NCI-H1694 treated with DMSO at 0.1 percent for 48 hours (cell line): ENCODE measurements around the gene GPBAR1.
"Not testable (repeated sequence)": the region's sequence is repeated elsewhere in the genome, so short reads cannot be mapped to it uniquely, and the experiment has no call there.

Experiments
- DNase-seq: peaks from one replicate; lab custom pipeline; 2025; lab: John Stamatoyannopoulos, UW

The GPBAR1 gene

DNA sequence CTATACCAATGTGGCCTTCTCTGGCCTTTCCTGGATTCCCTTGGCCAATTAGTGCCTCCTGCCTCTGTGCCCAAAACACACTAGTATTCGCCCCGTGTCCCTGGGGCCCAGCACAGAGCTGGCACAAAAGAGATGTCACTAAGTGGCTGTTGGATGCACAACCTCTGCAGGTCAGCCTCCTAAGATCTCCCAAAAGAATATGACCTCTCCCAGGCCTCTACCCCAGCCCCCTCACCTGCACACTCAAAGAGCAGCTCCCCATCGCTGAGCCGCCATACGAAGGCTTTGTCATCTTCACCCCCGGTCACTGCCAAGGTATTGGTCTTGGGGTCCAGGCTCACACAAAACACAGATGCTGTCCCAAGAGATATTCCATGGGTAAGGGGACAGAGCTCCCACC, 6.4 kb downstream of the GPBAR1 start:
- no peak for DNase-seq

DNA sequence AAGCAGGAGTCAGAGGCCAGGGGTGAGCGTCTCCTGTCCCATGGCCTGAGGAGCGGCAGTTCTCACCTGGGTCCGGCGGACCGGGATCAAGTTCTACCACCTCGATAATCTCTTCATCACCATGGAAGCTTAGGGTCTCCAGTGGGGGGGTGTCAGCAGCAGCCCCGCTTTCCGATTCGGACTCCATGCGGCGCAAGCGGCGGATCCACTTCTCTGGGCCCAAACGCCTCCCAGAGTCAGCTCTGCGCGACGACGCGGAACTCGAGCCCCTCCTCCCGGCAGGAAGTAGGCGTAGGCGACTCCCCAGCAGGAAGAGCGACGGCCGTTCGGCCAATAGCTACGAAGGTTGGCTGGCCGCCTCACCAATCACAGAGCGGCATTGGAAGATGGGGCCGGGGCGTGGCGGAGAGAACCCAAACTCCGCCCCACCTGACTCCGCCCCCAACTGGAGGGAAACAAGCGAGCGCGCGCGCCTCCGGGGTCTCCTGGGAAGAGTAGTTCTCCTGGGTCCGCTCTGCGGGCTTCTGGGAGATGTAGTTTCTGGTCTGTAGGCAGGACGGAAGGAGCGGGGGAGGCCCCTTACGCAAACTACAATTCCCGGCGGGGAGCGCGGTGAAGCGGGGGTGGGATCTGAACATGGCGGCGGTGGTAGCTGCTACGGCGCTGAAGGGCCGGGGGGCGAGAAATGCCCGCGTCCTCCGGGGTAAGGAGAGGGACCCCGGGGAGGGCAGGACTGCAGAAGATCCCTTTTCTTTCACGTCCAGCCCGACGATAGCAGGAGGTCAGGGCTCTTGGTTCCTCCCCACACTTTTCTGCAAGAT, 9.3 kb downstream of the GPBAR1 start, which contains the start of the genes AAMP and PNKD:
Gene AAMP, minus strand, starts transcription at position 238 of the 821 bp plus-strand sequence. Its CDS starts 51 bp downstream, at position 187.
Gene PNKD, plus strand, starts transcription at position 620 of the 821 bp plus-strand sequence. Its CDS starts 17 bp downstream, at position 637.
- peak; percentile 99 for DNase-seq

DNA sequence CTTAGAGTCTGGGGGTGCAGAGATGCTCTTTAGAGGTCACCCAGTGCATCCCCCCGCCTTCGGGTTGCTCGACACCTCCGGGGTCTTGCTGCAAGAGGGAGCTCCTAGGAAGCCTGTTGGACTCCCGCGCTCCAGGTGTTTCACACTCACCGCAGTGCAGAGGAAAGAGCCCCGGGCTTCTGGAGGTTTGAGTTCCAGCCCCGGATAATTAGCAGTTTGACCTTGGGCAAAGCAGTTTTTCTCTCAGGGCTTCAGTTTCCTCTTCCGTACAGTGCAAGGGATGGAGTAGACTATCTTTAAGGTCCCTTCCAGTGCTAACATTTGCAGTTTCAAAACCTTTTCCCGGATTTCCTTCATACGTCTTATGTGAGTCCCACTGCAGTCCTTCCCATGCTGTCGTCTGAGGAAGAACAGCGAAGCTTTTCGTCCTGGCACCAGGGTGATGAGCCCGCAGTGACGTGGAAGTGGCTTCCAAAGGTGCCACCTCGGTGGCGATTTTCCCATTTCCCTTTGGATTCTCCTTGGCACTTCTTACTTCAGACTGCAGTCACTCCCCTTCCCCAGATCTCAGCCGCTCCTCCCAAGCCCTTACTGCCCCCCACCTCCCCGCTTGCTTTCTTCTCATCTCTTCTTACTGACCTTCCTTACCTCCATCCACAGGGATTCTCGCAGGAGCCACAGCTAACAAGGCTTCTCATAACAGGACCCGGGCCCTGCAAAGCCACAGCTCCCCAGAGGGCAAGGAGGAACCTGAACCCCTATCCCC, 10.1 kb downstream of the GPBAR1 start:
- DNase-seq = no peak

DNA sequence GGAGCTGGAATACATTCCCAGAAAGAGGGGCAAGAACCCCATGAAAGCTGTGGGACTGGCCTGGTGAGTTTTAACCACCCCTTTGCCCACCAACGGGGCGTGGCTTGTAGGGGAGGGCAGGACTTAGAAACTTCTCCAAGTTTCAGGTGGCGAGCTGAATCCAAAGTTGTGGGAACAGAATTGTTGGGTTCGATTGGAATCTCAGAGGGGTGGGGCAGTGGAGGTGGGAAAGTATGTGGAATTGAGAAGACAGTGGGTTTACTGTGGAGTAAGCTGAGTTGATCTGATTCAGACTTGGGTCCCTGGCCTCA, 10.6 kb downstream of the GPBAR1 start:
- DNase-seq = no peak

DNA sequence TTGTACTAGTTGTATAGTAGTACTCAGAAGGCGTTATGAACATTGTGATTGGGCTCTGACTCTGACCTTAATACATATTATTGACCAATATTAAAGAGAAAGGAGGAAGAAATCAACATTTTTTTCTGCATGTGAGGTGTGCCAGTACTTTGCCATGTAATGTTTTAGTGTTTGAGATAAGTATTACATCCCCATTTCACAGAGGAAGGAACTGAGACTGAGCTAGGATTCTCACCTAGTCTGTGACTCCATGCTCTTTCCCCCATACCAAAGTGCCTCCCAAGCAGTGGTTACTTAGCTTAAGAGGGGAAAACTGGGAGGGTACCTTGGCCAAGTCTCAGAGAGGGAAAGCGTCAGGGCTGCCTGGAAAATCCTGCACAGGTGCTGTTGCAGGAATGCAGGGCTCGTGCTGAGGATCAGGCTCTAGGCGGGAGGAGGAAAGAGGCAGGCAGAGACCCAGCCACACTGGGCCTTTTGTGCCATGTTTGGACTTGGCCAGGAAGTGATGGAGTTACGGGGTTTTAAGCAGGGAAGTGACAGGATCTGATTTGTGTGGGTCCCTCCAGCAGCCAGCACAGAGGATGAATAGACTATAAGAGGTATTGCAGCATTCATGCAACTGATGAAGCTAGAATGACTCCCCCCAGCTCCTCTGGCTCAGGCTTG, 11.2 kb downstream of the GPBAR1 start:
- DNase-seq = no peak

DNA sequence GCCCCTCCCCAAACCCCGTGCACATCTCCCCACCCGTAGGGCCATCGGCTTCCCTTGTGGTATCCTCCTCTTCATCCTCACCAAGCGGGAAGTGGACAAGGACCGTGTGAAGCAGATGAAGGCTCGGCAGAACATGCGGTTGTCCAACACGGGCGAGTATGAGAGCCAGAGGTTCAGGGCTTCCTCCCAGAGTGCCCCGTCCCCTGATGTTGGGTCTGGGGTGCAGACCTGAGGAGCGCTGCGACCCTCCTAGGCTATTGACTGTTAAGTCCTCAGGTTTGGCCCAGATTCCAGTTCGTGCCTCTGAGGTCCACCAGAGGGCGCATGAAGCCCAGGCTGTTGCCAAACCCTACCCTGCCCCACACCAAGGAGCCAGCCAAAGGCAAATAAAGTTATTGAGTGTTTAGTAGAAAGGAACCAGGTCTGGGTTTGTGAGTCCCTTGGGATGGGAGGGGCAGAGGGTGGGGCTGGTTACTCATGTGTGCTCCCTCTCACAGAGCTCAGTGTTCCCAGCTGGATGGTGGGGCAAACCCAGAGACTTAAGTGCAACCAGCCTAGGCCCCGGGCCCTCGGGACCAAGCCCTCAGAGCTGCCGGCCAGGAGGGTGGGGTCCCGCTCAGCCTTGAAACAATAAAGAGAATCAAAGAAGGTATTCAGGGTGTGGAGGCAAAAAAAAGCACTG, 11.9 kb downstream of the GPBAR1 start:
- peak; percentile 53 for DNase-seq

DNA sequence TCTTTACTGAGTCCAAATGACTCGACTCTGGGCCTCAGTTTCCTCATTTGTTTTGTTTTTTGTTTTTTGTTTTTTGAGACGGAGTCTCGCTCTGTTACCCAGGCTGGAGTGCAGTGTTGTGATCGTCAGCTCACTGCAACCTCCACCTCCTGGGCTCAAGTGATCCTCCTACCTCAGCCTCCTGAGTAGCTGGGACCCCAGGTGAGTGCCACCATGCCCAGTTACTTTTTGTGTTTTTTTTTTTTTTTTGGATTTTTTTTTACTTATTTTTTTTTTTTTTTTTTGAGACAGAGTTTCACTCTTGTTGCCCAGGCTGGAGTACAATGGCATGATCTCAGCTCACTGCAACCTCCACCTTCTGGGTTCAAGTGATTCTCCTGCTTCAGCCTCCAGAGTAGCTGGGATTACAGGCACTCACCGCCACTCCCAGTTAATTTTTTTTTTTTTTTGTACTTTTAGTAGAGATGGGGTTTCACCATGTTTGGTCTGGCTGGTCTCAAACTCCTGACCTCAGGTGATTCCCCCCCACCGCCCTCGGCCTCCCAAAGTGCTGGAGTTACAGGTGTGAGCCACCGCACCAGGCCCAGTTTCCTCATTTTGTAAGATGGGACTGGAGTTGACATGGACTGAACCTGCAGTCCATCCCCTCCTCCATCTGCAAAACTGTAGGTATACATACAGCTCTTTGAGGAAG, 12.5 kb downstream of the GPBAR1 start:
- DNase-seq = not testable (repeated sequence)

DNA sequence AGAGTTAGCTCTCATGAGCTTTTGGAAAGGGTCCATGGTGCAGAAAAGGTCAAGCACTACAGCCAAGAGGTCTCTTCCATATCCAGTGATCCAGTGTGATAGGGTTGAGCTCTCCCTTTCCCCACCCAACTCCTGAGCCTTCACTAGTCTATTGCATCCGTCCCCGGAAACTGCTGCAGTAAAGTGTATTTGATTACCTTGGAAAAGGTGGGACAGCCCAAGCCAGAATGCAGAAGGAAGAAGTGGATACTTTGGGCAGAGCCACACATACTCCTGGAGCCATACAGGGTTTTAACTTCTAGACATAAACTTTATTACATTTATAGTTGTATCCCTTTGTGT, 13.1 kb downstream of the GPBAR1 start:
- DNase-seq = no peak

DNA sequence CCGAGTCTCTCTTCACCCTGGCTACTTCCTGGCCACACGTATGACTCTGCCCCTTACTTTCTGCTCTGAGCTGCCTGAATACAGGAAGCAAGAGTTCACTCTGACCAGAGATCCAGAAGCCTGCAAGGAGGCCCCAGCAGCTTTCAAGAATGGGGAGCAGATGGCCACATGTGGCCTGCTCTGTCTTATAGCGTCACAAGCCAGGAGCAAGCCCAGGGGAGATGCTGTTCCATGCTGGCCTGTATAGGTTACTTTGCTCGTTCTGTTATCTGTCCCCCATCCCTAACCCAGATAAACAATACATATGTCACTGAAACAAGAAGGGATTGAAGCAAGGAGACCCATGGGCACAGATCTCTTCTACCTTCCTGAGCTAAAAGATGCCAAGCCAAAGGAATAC, 13.8 kb downstream of the GPBAR1 start:
- DNase-seq = no peak

DNA sequence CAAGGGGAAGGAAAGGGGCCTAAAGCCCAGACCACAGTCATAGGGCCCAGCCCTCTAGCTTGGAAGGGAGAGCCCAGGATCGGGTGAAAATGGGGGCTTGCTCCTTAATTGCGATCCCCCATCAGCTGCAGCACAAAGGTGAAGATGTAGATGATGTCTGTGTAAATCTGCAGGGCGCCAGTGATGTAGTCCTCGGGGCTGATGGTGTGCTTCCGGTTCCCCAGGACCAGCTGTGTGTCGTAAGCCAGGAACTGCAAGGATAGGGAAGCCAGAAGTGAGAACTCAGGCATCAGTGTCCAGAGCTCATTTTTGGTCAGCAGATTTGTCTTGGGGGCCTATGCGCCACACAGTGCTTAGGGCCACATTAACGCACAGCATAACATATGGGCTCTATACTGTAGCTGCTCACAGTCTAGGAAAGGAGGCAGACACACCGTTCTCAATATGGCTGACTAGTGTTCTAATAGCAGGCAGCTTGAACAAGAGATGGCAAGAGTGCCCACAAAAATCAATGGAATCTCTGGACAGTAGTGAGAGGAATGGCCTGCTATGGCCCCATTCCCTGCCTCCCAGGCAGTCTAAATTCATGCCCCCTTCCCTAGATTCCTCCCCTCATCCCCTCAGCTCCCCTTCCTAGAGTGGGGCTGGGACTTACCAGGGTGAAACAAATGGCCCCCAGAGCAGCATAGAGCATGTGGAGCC, 14.7 kb downstream of the GPBAR1 start:
- no peak for DNase-seq

DNA sequence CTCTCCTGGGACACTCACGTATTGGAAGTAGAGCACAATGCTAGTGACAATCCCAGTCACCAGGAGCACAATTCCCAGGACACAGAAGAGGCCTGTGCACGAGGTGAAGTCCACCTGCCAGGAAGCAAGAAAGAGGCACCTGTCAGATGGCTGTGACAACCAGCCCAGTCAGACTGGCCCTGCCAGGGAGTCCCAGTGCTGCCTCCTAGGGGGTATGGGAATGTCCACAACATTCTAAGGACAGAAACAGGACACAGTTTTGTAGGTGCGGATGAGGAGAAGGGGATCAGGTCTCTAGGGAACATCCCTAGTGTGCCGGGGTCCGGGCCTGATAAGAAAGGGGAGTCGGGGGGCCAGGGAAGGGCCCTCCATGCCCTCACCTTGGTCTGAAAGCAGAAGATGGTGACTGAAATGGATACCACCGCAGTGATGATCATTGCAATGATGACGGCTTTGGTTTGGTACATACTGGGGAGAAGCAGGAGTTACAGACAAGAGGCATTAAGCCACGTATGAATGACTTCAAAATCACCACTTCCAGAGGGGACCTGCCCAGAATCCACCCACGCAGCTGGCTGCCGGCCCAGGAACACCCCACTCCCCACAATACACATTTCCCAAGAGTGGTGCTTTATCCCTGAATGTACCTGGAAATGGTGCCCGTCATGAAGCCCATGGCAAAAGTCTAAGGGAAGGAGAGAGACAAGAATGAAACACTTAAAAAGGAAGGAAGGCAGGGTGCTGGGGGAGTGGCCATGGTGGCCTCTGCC, 16.4 kb downstream of the GPBAR1 start:
- no peak for DNase-seq

DNA sequence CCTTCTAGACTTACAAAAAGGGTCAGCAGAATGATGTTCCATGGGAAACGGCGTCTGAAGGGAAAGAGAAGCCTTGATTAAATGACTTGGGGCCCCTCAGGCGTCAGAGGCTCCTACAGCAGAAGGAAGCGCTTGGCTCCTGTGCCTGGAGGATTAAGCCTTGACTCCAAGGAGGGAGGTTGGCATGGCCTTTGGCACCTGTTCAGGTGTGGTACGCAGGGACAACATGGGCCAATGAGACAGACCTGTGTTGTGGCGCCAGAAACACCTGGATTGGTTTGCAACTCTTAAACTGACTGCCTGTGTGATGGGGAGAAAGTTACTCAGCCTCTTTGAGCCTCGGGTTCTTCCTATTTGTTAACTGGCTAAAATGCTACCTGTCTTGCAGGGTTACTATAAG, 17.1 kb downstream of the GPBAR1 start:
- no peak for DNase-seq

DNA sequence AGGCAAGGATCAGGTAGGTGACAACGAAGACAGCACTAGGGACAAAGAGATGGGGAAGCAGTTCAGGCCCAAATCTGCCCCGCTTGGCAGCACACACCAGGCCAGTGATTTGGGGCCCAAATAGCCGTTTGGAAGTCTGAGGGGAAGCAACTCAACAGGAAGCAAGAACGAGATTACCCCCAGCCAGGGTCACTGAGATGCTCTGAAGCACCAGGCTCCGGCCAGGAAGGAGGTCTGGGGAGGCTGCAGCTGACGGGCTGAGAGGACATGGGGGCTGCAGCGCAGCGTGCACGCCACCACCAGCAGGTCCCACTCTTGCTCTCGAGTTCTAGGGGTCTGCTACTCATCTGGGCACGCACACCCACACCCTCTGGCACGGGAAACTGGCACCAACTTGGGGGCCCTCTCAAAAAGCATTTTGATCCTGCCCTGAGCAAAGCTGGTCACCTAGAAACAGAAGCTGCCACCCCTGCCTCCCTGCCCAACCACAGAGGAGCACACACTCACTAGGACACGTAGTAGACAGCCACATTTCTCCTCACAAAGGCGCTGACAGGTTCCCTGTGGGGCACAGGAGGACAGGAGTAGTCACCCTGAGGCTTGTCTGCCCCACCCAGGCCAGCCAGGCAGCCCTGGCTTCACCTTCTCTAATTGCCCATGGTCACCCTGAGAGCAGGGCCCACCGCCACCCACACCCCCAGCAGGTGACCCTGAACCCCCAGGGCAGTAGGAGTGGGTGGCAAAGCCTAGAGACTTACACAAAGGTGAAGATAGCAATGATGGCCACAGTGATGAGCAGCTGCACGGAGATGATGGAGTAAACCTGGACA, 17.9 kb downstream of the GPBAR1 start:
- DNase-seq = no peak

DNA sequence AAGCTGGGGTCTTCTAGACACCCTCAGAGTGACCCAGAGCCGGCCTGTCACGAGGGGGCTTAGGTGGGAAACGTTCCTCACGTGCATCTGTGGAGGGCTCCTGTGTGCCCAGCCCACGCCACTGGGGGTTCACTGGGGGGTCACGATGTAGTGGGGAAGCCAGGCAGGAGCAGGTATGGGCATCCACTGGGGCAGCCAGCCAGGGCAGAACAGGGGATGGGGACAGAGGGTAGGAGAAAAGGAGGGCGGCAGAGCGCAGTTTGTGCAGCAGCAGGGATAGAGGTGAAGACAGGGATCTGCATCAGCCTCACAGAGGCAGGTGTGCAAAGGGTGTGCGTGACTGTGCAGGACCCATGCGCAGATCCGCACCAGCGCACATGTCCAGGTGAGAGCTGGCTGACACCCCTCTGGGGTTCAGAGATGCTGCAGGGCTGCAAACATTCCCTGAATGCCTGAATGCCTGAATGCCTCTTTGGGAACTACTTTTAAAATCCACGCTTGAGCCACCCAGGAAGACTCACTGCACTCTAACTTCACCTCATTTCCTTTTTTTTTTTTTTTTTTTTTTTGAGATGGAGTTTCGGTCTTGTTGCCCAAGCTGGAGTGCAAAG, 19.6 kb downstream of the GPBAR1 start:
- DNase-seq = no peak

DNA sequence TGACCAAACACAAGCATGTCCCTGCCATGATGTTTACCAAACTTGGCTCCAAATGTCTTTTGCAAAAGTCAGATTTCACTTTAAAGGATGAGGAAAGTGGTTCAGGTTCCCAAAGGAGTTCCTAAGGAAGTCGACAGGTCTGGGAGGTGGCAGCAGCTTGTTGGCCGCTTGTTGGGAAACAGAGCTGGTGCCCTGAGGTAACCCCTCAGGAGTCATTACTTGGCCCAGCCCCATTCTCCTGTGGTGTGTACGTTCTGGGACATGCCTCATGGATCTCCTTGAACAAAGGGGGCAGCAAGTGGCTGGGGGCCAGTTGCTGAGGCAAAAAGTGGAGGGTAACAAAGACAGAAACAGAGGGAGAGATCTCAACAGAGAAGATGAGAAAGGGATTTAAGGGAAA, 20.6 kb downstream of the GPBAR1 start:
- DNase-seq = no peak

DNA sequence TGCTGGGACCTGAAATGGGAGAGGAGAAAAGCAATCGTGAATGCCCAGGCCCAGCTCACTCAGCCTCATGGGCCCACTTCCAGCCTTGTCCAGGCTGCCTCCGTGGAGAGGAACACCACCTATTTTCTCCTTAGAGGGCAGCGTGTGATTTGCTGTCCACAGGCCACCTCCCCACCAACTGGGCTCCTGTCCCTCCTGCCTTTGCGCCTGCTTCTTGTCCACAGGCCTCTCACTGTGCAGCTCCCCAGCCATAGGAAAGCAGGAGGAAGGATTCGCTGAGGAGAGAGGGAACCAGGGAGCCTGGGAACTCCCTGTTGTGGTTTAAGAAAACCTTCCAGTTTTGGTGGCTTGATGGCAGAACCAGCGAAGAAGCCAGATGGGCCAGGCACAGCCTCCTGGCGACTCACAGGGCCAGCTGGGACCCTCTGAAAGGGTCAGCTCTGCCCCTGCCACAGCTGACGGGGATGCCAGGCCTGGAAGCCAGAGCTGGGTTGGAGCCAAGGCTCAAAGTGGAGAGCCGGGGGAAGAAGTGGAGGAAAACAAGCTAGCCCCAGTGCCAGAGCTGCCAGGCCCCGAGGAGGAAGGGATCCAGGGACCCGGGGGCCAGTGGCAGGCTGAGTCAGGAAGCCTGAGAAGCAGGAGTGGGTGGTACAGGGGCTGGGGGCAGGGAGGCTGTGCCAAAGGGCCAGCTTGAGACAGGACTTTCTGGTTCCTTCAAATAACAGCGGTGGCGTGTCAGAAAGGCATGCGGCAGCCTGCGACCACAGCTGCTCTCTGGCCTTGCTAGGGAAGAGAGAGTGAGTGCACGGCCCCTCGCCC, 21.6 kb downstream of the GPBAR1 start:
- DNase-seq = no peak

DNA sequence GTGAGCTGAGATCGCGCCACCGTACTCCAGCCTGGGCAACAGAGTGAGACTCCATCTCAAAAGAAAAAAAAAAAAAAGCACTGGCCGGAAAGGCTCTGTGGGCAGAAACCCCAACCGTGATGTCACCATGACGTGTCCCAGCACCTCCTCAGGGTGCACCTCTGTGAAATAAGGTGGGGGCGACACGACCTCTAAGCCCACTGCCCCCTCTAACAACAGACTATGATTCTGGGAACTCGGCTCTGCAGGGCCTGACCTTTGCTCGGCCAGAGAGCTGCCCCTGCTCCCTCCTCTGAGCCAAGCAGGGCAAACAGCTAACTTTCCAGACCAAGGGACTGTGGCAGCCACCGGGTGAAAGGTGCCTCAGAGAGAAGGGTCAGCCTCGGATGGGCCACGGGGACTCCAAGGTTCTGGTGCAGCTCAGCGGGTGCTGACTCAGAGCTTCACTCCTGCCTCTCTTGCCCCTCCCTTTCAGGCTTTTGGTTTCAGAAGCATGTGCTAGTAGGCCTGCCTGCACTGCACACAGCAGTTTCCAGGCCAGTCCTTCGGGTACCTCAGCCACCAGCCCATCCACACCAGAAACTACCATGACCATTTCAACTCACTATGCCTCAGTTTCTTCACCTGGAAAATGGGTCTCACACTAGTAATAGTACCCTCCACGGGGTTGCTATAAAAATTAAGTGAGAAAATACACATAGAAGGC, 23.4 kb downstream of the GPBAR1 start:
- DNase-seq = no peak
